ENCODE data around the gene UST. TPM values are rescaled to one million over a fixed set of nuclear protein-coding genes. Genes with fewer than 3 reads are reported as not detected.
A peak's percentile ranks its signal among the peaks of the same experiment; 100 is the strongest.

The UST gene
- total RNA-seq, 6 experiments from 2014 or later: 0.44 to 1.9 (median 0.91) TPM

- WGBS (ENCODE audit: insufficient coverage, low coverage, low lambda C conversion rate, missing lambda C conversion rate): 94% methylated on average over 2 of the region's 2 CpGs
- Histone ChIP-seq H3K27ac (no peak overlapping the region), H3K4me3 (no peak overlapping the region), H3K27me3 (no peaks in the 10 kb centered on the region), H3K36me3 (no peaks in the 10 kb centered on the region), H3K9me3 (no peaks in the 10 kb centered on the region), H3K4me1 (no peaks in the 10 kb centered on the region)
- no peak for ATAC-seq
- intact Hi-C loops (cut with DNase I): no loop called here
- no peak for DNase-seq
- TF ChIP-seq, protein P1, sequence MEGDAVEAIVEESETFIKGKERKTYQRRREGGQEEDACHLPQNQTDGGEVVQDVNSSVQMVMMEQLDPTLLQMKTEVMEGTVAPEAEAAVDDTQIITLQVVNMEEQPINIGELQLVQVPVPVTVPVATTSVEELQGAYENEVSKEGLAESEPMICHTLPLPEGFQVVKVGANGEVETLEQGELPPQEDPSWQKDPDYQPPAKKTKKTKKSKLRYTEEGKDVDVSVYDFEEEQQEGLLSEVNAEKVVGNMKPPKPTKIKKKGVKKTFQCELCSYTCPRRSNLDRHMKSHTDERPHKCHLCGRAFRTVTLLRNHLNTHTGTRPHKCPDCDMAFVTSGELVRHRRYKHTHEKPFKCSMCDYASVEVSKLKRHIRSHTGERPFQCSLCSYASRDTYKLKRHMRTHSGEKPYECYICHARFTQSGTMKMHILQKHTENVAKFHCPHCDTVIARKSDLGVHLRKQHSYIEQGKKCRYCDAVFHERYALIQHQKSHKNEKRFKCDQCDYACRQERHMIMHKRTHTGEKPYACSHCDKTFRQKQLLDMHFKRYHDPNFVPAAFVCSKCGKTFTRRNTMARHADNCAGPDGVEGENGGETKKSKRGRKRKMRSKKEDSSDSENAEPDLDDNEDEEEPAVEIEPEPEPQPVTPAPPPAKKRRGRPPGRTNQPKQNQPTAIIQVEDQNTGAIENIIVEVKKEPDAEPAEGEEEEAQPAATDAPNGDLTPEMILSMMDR (IDR thresholded peaks at IDR 0.05): no peak
- TF ChIP-seq POLR2A (IDR thresholded peaks at IDR 0.05): no peak
These were observed 295.1 kb downstream of the UST start for GRCh38 chr6:149041953-149042352.

GRCh38 chr6:149043476-149044130, 296.8 kb downstream of the UST start:
- no peak for DNase-seq
- 95% methylated on average over 3 of the region's 10 CpGs for WGBS (ENCODE audit: insufficient coverage, low coverage, low lambda C conversion rate, missing lambda C conversion rate)

DNA sequence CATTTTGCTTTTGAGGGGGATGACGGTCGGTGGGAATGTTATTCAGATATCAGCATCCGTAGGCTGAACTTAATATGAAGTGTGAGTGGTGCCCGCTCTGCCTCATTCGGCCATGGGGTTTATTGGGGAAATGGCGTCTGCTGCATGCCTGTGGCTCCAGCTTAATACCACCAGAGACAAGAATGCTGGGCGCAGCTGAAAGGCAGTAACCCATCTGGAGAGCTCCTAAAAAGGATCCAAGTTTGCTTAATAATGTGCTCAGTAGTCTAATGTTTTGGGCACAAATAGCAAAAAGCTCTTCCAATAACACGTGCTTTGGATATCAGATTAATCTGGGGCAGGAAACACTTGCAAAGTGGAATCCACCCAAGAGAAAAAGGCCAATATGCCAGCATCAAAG, 297.7 kb downstream of the UST start:
- Histone ChIP-seq H3K27me3 (no peaks in the 10 kb centered on the region), H3K9me3 (no peaks in the 10 kb centered on the region), H3K4me3 (no peak overlapping the region), H3K27ac (no peak overlapping the region), H3K4me1 (no peaks in the 10 kb centered on the region), H3K36me3 (no peaks in the 10 kb centered on the region)
- no peak for TF ChIP-seq POLR2A (IDR thresholded peaks at IDR 0.05)
- TF ChIP-seq, protein P1 (IDR thresholded peaks at IDR 0.05): no peak
- intact Hi-C loops (cut with DNase I): no loop called here
- no peak for DNase-seq
- no peak for ATAC-seq
- WGBS (ENCODE audit: insufficient coverage, low coverage, low lambda C conversion rate, missing lambda C conversion rate): 86% methylated on average over 7 of the region's 8 CpGs

More at GRCh38 chr6:149043476-149044130, 296.8 kb downstream of the UST start:
- Histone ChIP-seq H3K27ac (no peak overlapping the region), H3K27me3 (no peaks in the 10 kb centered on the region), H3K4me1 (no peaks in the 10 kb centered on the region), H3K36me3 (no peaks in the 10 kb centered on the region), H3K9me3 (no peaks in the 10 kb centered on the region), H3K4me3 (no peak overlapping the region)
- intact Hi-C loops (cut with DNase I): no loop called here
- no peak for TF ChIP-seq POLR2A (IDR thresholded peaks at IDR 0.05)
- TF ChIP-seq, protein P1 (IDR thresholded peaks at IDR 0.05): peak in 1 of 4 donors; percentile 6
- ATAC-seq: peak in 1 of 4 donors; percentile 44

DNA sequence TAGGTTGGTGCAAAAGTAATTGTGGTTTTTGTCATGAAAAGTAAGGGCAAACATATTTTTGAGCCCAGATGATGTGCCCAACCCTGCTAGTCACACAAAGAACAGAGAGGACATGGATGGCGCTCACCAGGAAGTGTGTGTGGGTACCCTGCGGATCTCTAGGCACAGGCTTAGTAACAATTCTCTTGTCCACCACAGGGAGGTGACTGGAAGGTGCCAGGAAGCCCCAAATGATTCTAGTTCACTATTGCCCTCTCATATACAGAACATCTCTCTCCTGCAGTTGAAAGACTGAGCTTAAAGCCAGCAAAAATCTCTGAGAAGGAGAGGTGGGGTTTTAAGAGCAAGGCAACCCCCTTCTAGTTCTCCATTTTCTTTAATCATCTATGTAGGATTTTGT, 298.6 kb downstream of the UST start:
- H3K27me3 ChIP-seq: no peaks in the 10 kb centered on the region
- intact Hi-C loops (cut with DNase I): no loop called here
- 100% methylated on average over 1 of the region's 2 CpGs for WGBS (ENCODE audit: insufficient coverage, low coverage, low lambda C conversion rate, missing lambda C conversion rate)
- H3K4me1 ChIP-seq: no peaks in the 10 kb centered on the region
- no peak overlapping the region for H3K27ac ChIP-seq
- no peak for TF ChIP-seq POLR2A (IDR thresholded peaks at IDR 0.05)
- TF ChIP-seq, protein P1 (IDR thresholded peaks at IDR 0.05): no peak
- no peak overlapping the region for H3K4me3 ChIP-seq
- H3K9me3 ChIP-seq: no peaks in the 10 kb centered on the region
- no peak for DNase-seq
- no peak for ATAC-seq
- no peaks in the 10 kb centered on the region for H3K36me3 ChIP-seq

Data from right lobe of liver (tissue), 6 donors.